ENCODE measurements around the gene FRYL.
"Not testable (repeated sequence)": the region's sequence is repeated elsewhere in the genome, so short reads cannot be mapped to it uniquely, and the experiment has no call there.

The FRYL gene

GRCh38 chr4:48785302-48785701 lies 5.2 kb upstream of the FRYL start:
- no peak for DNase-seq

GRCh38 chr4:48781968-48782367 lies 1.9 kb upstream of the FRYL start:
- DNase-seq = no peak

- DNase-seq = peak; percentile 31
Measured at GRCh38 chr4:48780865-48781214, 761 bp upstream of the FRYL start.

GRCh38 chr4:48779095-48779997 lies 733 bp downstream of the FRYL start:
- DNase-seq = peak; percentile 68

GRCh38 chr4:48778431-48779094 lies 1.5 kb downstream of the FRYL start:
- DNase-seq = no peak

GRCh38 chr4:48777739-48778138 lies 2.3 kb downstream of the FRYL start:
- no peak for DNase-seq

- DNase-seq = no peak
Measured at GRCh38 chr4:48774760-48775710, 5.0 kb downstream of the FRYL start.

GRCh38 chr4:48772556-48772955 lies 7.5 kb downstream of the FRYL start:
- no peak for DNase-seq

- no peak for DNase-seq
Measured at GRCh38 chr4:48767055-48767929, 12.8 kb downstream of the FRYL start.

- no peak for DNase-seq
Measured at GRCh38 chr4:48766131-48766792, 13.8 kb downstream of the FRYL start.

- no peak for DNase-seq
Measured at GRCh38 chr4:48762408-48762807, 17.7 kb downstream of the FRYL start.

- DNase-seq = no peak
Measured at GRCh38 chr4:48761286-48761685, 18.8 kb downstream of the FRYL start.

- DNase-seq = not testable (repeated sequence)
Measured at GRCh38 chr4:48758703-48759102, 21.4 kb downstream of the FRYL start.

GRCh38 chr4:48756689-48757220 lies 23.3 kb downstream of the FRYL start:
- no peak for DNase-seq

GRCh38 chr4:48755281-48755680 lies 24.8 kb downstream of the FRYL start:
- DNase-seq = no peak

GRCh38 chr4:48753159-48753558 lies 26.9 kb downstream of the FRYL start:
- no peak for DNase-seq

- DNase-seq = no peak
Measured at GRCh38 chr4:48752726-48753125, 27.4 kb downstream of the FRYL start.

- no peak for DNase-seq
Measured at GRCh38 chr4:48752246-48752645, 27.8 kb downstream of the FRYL start.

- no peak for DNase-seq
Measured at GRCh38 chr4:48748949-48749596, 31.0 kb downstream of the FRYL start.

- no peak for DNase-seq
Measured at GRCh38 chr4:48746608-48747362, 33.3 kb downstream of the FRYL start.
